Measurements from ENCODE around the gene FAM120AOS. TPM values are rescaled to one million over a fixed set of nuclear protein-coding genes. Genes with fewer than 3 reads are reported as not detected.

Gene FAM120AOS
- total RNA-seq, 1 donor from 2014 or later, result 47.1 TPM

- peak; percentile 55 for DNase-seq (ENCODE audit: low read depth)
- Histone ChIP-seq H3K4me3 (ENCODE audit: low read depth, low read length) (no peak overlapping the region), H3K27me3 (ENCODE audit: control insufficient read depth, insufficient read depth, low read length) (no peaks in the 10 kb centered on the region), H3K36me3 (ENCODE audit: control insufficient read depth, insufficient read depth, low read length) (no peaks in the 10 kb centered on the region)
- no peak for TF ChIP-seq CTCF (IDR thresholded peaks at IDR 0.05; ENCODE audit: insufficient read depth, low read length, severe bottlenecking)
- FAIRE-seq, result no peak
Observed at GRCh38 chr9:93467062-93467416, 13.7 kb upstream of the FAM120AOS start.

- DNase-seq (ENCODE audit: low read depth), result peak; percentile 22
- Histone ChIP-seq H3K4me3 (ENCODE audit: low read depth, low read length) (no peak overlapping the region), H3K27me3 (ENCODE audit: control insufficient read depth, insufficient read depth, low read length) (no peaks in the 10 kb centered on the region), H3K36me3 (ENCODE audit: control insufficient read depth, insufficient read depth, low read length) (no peaks in the 10 kb centered on the region)
- no peak for FAIRE-seq
- TF ChIP-seq CTCF (IDR thresholded peaks at IDR 0.05; ENCODE audit: insufficient read depth, low read length, severe bottlenecking), result no peak
Observed at GRCh38 chr9:93466416-93467061, 13.2 kb upstream of the FAM120AOS start.

- FAIRE-seq (no peak), DNase-seq (ENCODE audit: low read depth) (no peak)
- Histone ChIP-seq H3K27me3 (ENCODE audit: control insufficient read depth, insufficient read depth, low read length) (no peaks in the 10 kb centered on the region), H3K4me3 (ENCODE audit: low read depth, low read length) (no peak overlapping the region), H3K36me3 (ENCODE audit: control insufficient read depth, insufficient read depth, low read length) (no peaks in the 10 kb centered on the region)
- no peak for TF ChIP-seq CTCF (IDR thresholded peaks at IDR 0.05; ENCODE audit: insufficient read depth, low read length, severe bottlenecking)
Observed at GRCh38 chr9:93465855-93466254, 12.5 kb upstream of the FAM120AOS start.

- Histone ChIP-seq H3K27me3 (ENCODE audit: control insufficient read depth, insufficient read depth, low read length) (no peaks in the 10 kb centered on the region), H3K4me3 (ENCODE audit: low read depth, low read length) (no peak overlapping the region), H3K36me3 (ENCODE audit: control insufficient read depth, insufficient read depth, low read length) (no peaks in the 10 kb centered on the region)
- no peak for FAIRE-seq
- DNase-seq (ENCODE audit: low read depth), result no peak
- no peak for TF ChIP-seq CTCF (IDR thresholded peaks at IDR 0.05; ENCODE audit: insufficient read depth, low read length, severe bottlenecking)
Observed at GRCh38 chr9:93464876-93465275, 11.5 kb upstream of the FAM120AOS start.

DNA sequence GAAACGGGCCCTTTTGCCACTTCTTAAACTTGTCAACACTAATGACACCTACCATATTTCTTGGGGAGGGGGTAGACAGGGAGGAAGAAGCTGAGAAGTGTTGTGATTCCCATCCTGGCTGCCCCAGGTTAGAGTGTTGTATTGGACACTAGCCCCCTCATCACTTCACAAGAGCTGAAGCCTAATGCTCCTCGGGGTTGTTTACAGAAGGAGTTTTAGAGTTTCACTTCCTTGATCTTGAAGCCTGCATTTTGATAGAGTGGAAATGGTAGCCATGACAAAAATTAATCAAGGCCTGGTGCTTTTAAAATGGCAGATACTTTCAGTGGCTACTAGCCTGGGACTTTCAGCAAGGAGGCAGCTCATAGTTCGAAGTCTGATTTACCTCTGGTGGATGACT, 11.0 kb upstream of the FAM120AOS start:
- FAIRE-seq, result no peak
- H3K36me3 ChIP-seq (ENCODE audit: control insufficient read depth, insufficient read depth, low read length), result no peaks in the 10 kb centered on the region
- DNase-seq (ENCODE audit: low read depth), result no peak
- no peak overlapping the region for H3K4me3 ChIP-seq (ENCODE audit: low read depth, low read length)
- no peak for TF ChIP-seq CTCF (IDR thresholded peaks at IDR 0.05; ENCODE audit: insufficient read depth, low read length, severe bottlenecking)
- no peaks in the 10 kb centered on the region for H3K27me3 ChIP-seq (ENCODE audit: control insufficient read depth, insufficient read depth, low read length)

DNA sequence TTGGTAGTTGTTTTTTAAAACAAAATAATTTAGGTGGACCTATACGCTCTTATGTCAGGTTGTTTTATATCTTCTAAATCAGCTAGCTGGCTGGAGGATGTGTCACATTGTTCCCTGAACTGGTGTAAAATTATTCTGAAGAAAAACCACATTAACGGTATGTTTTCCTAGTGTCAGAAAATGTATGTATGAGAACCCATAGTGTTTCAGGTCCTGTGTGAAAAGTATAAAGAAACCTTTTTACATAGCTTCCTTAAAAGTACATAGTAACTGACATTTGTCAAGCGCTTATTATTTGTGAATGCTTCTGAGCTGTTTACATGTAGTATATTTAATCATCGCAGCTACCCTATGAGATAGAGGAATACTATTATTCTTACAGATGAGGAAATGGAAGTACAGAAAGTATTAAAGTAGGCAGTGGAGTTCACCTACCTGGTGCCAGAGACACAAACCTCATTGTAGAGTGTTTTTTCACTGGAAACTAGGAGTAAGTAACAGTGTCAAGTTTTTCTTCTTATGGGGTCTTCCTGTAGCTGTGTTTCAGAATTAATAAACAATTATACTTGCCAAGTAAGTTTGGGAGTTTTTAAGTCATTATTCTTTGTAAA, 10.4 kb upstream of the FAM120AOS start:
- FAIRE-seq (no peak), DNase-seq (ENCODE audit: low read depth) (no peak)
- Histone ChIP-seq H3K4me3 (ENCODE audit: low read depth, low read length) (no peak overlapping the region), H3K27me3 (ENCODE audit: control insufficient read depth, insufficient read depth, low read length) (no peaks in the 10 kb centered on the region), H3K36me3 (ENCODE audit: control insufficient read depth, insufficient read depth, low read length) (no peaks in the 10 kb centered on the region)
- no peak for TF ChIP-seq CTCF (IDR thresholded peaks at IDR 0.05; ENCODE audit: insufficient read depth, low read length, severe bottlenecking)
